NK-92 (cell line): ENCODE data around the gene PDZD2.

Source experiments
- DNase-seq: peaks from one replicate; lab custom pipeline; 2025; ENCODE audit not compliant: unreplicated experiment; lab: John Stamatoyannopoulos, UW

The PDZD2 gene

GRCh38 chr5:31811210-31811609, 172.3 kb downstream of the PDZD2 start:
- DNase-seq: no peak

- DNase-seq: no peak
These were observed 176.4 kb downstream of the PDZD2 start for GRCh38 chr5:31815376-31815775.

GRCh38 chr5:31819926-31820516, 181.1 kb downstream of the PDZD2 start:
- DNase-seq: no peak

GRCh38 chr5:31823472-31823871, 184.5 kb downstream of the PDZD2 start:
- no peak for DNase-seq

GRCh38 chr5:31824869-31825517, 186.1 kb downstream of the PDZD2 start:
- no peak for DNase-seq

DNA sequence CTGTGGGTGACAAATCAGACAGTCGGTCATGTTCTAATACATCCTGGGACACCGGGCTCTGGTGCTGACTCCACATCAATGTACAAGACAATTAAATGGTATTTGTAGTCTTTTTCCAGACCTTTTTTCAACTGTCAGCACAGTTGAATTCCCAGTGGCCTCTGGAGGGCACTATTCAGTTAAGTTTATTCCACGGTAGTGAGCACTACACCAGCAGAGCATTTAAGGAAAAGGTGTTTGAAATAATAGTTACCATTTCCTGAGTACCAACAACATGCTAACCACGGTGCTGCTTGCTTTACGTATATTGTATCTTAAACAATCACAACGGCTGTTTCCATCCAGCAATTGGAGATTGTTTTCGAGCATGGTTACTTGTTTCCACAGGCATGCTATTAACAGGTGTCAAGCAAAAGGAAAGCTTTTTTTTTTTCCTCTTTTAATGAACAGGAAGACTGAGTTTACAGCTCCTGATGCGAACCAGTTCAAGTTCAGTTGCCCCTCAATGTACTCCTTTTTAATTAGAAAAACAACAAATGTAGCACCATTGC, 186.7 kb downstream of the PDZD2 start:
- DNase-seq: no peak

GRCh38 chr5:31827867-31828266, 188.9 kb downstream of the PDZD2 start:
- no peak for DNase-seq

- DNase-seq: no peak
These were observed 194.0 kb downstream of the PDZD2 start for GRCh38 chr5:31832966-31833365.

DNA sequence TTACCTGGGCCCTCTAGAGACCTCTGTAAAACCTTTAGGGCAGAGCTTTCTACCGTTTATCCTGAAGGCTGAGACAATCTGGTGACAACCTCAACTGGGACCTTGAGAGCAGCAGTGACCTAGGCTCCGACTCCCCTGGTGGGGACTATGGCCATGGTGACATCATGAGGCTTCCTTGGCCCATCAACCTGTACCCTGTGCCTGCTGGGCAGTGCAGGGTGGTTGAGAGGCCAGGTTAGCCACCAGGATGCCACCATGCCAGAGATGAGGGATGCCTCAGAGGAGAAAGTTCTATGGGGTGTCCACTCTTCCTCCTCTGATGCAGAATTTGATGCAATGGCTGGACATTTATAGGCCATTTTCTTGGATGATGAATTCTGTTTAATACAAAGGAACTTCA, 194.8 kb downstream of the PDZD2 start:
- DNase-seq: no peak

- no peak for DNase-seq
These were observed 205.9 kb downstream of the PDZD2 start for GRCh38 chr5:31844622-31845345.

- no peak for DNase-seq
These were observed 206.4 kb downstream of the PDZD2 start for GRCh38 chr5:31845361-31845760.

DNA sequence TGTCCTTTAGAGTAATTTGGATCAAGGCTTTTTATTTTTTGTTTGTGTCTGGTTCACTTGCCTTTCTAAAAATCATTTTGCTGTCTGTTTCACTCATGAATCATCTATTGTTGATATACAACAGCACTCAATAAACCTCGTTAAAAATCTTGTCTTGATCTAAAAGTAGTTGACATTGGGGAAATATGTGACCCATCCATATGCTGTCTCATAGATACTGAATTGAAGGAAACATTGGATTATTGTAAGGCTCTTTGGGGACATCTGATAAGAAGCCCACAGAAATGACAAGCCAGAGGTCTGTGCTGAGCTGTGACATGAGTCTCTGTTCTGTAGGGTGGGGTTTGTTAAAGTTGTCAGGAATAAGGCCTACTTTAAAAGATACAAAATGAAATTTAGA, 208.0 kb downstream of the PDZD2 start:
- no peak for DNase-seq

- no peak for DNase-seq
These were observed 208.4 kb downstream of the PDZD2 start for GRCh38 chr5:31847354-31847753.

DNA sequence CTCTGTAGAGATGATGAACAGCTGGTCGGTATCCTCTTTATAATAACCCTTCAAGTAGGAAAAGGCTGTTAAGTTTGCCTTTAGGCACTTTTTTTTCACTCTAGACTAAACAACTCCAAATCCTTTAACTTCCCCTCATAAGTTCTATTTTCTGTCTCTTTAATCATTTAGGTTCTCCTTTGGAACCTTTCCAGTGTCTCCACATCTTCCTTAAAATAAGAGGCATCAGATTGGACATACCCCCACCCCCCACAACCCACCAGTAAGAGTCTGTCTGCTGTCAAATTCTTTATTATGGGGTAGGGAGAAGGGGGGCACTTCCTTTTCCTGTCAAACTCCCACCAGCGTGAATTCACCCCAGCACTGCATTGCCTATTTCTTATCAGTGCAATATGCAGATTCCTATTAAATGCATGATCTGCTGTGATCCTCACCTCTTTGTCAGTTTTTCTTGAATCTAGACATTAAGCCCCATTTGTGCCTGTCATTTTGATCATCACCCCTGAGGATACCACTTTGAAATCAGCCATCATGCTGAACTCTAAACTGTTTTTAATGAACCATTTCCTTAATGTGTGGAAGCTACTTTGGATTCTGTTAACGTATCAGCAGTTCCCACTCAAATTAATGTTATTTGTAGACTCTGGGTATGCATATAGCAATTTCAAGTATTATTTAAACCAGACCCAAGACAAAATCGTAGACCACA, 212.2 kb downstream of the PDZD2 start:
- no peak for DNase-seq

GRCh38 chr5:31853398-31854135, 214.6 kb downstream of the PDZD2 start:
- no peak for DNase-seq

DNA sequence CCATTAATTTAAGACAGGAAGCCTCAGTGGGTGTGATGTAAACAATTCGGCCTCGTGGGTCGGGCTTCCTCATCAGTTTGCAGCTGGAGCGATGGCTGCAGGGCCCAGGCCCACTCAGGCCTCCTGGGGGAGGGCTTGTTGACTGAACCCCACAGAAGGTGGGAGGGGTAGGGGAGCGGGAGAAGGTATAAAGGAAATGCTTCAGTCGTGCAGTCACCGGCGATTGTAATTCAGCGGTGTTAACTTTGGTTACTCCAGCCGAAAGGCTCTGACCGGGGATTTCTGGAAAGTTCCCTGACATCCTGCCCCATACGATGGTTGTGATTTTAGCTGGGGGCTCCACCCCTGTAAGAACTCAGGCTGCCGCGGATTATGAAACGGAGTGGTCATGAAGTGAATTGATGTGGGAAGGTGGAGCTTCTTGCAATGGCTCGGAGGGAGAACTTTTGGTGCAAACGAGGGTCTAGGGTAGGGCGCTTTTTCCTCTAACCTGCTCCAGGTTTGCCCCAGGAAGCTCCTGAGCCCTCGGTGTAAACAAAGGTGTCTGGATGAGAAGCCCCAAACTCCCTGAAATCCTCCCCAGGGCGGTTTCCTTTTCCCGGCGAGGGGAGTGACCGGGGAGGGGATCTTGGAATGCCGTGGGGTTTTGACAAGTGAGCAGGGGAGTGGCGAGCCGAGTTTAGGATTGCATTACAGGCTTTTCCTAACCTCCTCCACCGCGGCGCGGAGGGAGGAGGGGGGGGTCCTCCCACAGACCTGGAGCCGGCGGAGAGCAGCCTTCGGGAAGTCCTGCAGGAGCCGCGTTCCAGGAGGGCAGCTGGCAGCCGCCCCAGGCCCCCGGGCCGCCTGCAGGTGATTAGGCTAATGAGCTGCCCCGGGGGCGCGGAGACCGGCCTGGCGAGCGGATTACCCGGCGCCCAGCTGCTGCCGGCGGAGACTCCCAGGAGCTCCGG, 215.5 kb downstream of the PDZD2 start:
- no peak for DNase-seq

- DNase-seq: no peak
These were observed 216.5 kb downstream of the PDZD2 start for GRCh38 chr5:31855134-31856040.

- no peak for DNase-seq
These were observed 220.2 kb downstream of the PDZD2 start for GRCh38 chr5:31859096-31859495.

GRCh38 chr5:31860278-31860677, 221.3 kb downstream of the PDZD2 start:
- DNase-seq: no peak
